Measurements from ENCODE around the gene TBCEL. TPM values are rescaled to one million over a fixed set of nuclear protein-coding genes. Genes with fewer than 3 reads are reported as not detected.

TBCEL gene
- total RNA-seq, 2 donors from 2014 or later = 7.5 to 10.1 TPM

- DNase-seq = no peak
- no peaks in the 10 kb centered on the region for H3K27me3 ChIP-seq
- H3K36me3 ChIP-seq = no peaks in the 10 kb centered on the region
- H3K4me3 ChIP-seq = no peak overlapping the region
- no peaks in the 10 kb centered on the region for H3K4me1 ChIP-seq
- H3K9me3 ChIP-seq = no peaks in the 10 kb centered on the region
- intact Hi-C loops (cut with DNase I) = no loop called here
- no peak for TF ChIP-seq CTCF (IDR thresholded peaks at IDR 0.05)
- H3K9ac ChIP-seq (ENCODE audit: low read depth in 2 of 2, low read length in 2 of 2) = no peak overlapping the region
- no peak overlapping the region for H3K27ac ChIP-seq
Measured at GRCh38 chr11:120996973-120997372, 26.9 kb upstream of the TBCEL start.

- Histone ChIP-seq H3K36me3 (no peaks in the 10 kb centered on the region), H3K4me1 (no peaks in the 10 kb centered on the region), H3K27ac (no peak overlapping the region), H3K9me3 (no peaks in the 10 kb centered on the region), H3K9ac (ENCODE audit: low read depth in 2 of 2, low read length in 2 of 2) (no peak overlapping the region), H3K4me3 (no peak overlapping the region), H3K27me3 (no peaks in the 10 kb centered on the region)
- TF ChIP-seq CTCF (IDR thresholded peaks at IDR 0.05) = no peak
- intact Hi-C loops (cut with DNase I) = no loop called here
- DNase-seq = no peak
Measured at GRCh38 chr11:120998581-120998980, 25.3 kb upstream of the TBCEL start.

DNA sequence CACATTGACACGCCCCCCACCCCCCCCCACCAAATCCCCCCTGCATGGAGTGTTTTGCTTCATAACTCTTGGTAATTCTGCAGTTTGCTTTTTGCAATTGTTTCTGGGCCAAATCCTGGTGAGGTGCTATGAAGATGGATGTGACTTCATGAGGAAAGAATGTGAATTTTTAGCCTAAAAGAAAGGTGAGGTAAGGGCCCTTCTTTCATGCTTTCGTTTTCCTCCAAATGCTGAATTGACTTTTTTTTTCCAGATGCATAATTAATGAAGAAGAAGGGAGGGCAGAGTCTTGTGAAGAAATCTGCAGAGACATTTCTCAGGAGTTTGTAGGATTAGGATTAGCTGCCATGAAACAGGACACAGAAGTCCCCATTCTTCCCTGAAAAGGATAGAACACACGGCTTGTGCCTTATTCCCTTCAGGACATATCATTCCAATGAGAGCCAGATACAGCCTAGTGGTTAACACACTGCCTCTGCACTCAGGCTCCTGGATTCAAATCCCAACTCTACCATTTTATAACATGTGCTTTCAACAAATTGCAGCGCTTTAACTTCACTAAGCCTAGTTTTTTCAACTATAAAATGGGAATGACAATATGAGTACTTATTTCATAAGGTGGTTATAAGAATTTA is 19.6 kb upstream of the TBCEL start:
- intact Hi-C loops (cut with DNase I) = no loop called here
- no peak for TF ChIP-seq CTCF (IDR thresholded peaks at IDR 0.05)
- H3K36me3 ChIP-seq = no peaks in the 10 kb centered on the region

DNA sequence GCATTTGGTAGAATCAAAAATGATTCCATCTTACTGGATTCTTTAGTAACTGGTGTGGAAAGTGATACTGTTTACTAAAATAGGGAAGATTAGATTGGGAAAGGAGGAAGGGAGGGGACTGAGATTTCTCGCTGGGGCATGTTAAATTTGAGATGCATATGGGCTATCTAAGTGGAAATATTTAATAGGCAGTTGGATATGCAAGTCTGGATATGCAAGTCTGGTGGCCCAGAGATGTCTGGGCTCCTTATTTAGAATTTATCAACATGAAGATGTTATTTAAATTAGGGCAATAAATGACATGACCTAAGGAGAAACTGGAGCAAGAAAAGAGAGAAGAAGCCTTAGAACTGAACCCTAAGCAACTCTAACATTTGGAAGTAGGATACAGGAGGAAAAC is 17.0 kb upstream of the TBCEL start:
- no peak for DNase-seq
- Histone ChIP-seq H3K27ac (no peak overlapping the region), H3K27me3 (no peaks in the 10 kb centered on the region), H3K9ac (ENCODE audit: low read depth in 2 of 2, low read length in 2 of 2) (no peak overlapping the region), H3K4me3 (no peak overlapping the region), H3K4me1 (no peaks in the 10 kb centered on the region), H3K36me3 (no peaks in the 10 kb centered on the region), H3K9me3 (no peaks in the 10 kb centered on the region)
- TF ChIP-seq CTCF (IDR thresholded peaks at IDR 0.05) = no peak
- intact Hi-C loops (cut with DNase I) = no loop called here

More for the DNA sequence above, 19.6 kb upstream of the TBCEL start:
- H3K27ac ChIP-seq = no peak overlapping the region
- H3K9ac ChIP-seq (ENCODE audit: low read depth in 2 of 2, low read length in 2 of 2) = no peak overlapping the region
- H3K9me3 ChIP-seq = no peaks in the 10 kb centered on the region
- no peak overlapping the region for H3K4me3 ChIP-seq
- H3K4me1 ChIP-seq = no peaks in the 10 kb centered on the region
- no peaks in the 10 kb centered on the region for H3K27me3 ChIP-seq
- DNase-seq = no peak

DNA sequence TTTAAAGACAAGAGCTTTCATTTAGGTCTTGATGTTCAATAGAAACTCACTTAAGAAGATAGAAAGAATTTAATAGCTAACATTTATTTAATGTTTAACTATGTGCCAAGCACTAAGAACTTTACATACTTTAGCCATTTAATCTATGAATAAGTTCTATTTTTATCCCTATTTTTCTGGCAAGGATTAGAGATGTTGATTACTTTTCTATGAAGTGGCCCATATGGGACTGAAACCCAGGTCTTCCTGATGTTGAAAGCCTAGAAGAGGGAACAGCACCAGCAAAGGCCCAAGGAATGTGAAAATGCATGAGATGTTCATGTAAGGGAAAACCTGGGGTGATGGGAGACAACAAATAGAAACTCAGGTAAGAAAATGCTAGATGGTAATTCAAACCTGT is 15.4 kb upstream of the TBCEL start:
- intact Hi-C loops (cut with DNase I) = no loop called here

More for the DNA sequence above, 15.4 kb upstream of the TBCEL start:
- DNase-seq = no peak
- H3K27ac ChIP-seq = no peak overlapping the region
- H3K27me3 ChIP-seq = no peaks in the 10 kb centered on the region
- H3K36me3 ChIP-seq = no peaks in the 10 kb centered on the region
- no peaks in the 10 kb centered on the region for H3K4me1 ChIP-seq
- no peak for TF ChIP-seq CTCF (IDR thresholded peaks at IDR 0.05)
- no peak overlapping the region for H3K9ac ChIP-seq (ENCODE audit: low read depth in 2 of 2, low read length in 2 of 2)
- no peaks in the 10 kb centered on the region for H3K9me3 ChIP-seq
- no peak overlapping the region for H3K4me3 ChIP-seq

Measured in colonic mucosa (tissue), 4 donors.